IMR-90 (cell line): ENCODE measurements around the gene BRAT1. TPM values are rescaled to one million over a fixed set of nuclear protein-coding genes. Genes with fewer than 3 reads are reported as not detected.
"Not testable (repeated sequence)": the region's sequence is repeated elsewhere in the genome, so short reads cannot be mapped to it uniquely, and the experiment has no call there.

Source experiments
- ATAC-seq: fragments of 200-7000 bp; cut with Tn5 transposase; 2 replicates; pipeline ENCODE4 v1.9.1; 2020; ENCODE audit warnings: low read depth, mild to moderate bottlenecking, moderate library complexity
- BruUV-seq: library from RNA; stranded (reverse); fragments of 400-500 nt; replicated peaks from 2 replicates; lab custom pipeline; 2021; lab: Mats Ljungman, UMichigan
- CTCF ChIA-PET: fragments of 300-600 bp; formaldehyde crosslinking; extraction: SDS; loops from one replicate; lab custom pipeline; 2021; ENCODE audit warnings: antibody characterized with exemption; lab: Yijun Ruan, JAX
- POLR2A ChIA-PET: fragments of 300-600 bp; sonication (Branson Sonifier 250); formaldehyde crosslinking; loops from one replicate; lab custom pipeline; 2022; ENCODE audit warnings: antibody characterized with exemption; ENCODE audit not compliant: unreplicated experiment; lab: Charles Lee
- DNase-seq: peaks from one replicate; pipeline ENCODE4 v3.0.0; 2013
- H2AFZ ChIP-seq: replicated peaks from 2 replicates; pipeline ENCODE3; 2013; ENCODE audit warnings: low read length, mild to moderate bottlenecking; ENCODE audit not compliant: poor library complexity
- H2AK5ac ChIP-seq: 2 replicates; pipeline ENCODE4 v1.6.1; 2013; ENCODE audit warnings: low read depth, low read length, inconsistent platforms
- H2AK9ac ChIP-seq: replicated peaks from 2 replicates; pipeline ENCODE3; 2013; ENCODE audit warnings: mild to moderate bottlenecking, low read depth, low read length, moderate library complexity; ENCODE audit not compliant: poor library complexity
- H2BK120ac ChIP-seq: 2 replicates; pipeline ENCODE4 v1.6.1; 2013; ENCODE audit warnings: low read depth, low read length, inconsistent platforms
- H2BK15ac ChIP-seq: 3 replicates; pipeline ENCODE4 v1.6.1; 2013; ENCODE audit warnings: low read depth, low read length, inconsistent platforms
- H2BK20ac ChIP-seq: 2 replicates; pipeline ENCODE4 v1.6.1; 2013; ENCODE audit warnings: low read depth, mild to moderate bottlenecking, inconsistent platforms, low read length, moderate library complexity
- H2BK5ac ChIP-seq: 2 replicates; pipeline ENCODE4 v1.6.1; 2013; ENCODE audit warnings: mild to moderate bottlenecking, low read depth, low read length, inconsistent platforms; ENCODE audit not compliant: poor library complexity, severe bottlenecking
- H3K14ac ChIP-seq: replicated peaks from 2 replicates; pipeline ENCODE4 v1.6.1; 2013; ENCODE audit warnings: low read depth, low read length, inconsistent platforms
- H3K18ac ChIP-seq: 2 replicates; pipeline ENCODE4 v1.6.1; 2013; ENCODE audit warnings: low read depth, low read length, control low read depth
- H3K23ac ChIP-seq: 2 replicates; pipeline ENCODE4 v1.6.1; 2013; ENCODE audit warnings: low read depth, low read length, inconsistent platforms
- H3K27ac ChIP-seq: 2 replicates; pipeline ENCODE4 v1.5.1; 2013; ENCODE audit warnings: mild to moderate bottlenecking, control low read depth, low read length; ENCODE audit not compliant: insufficient read depth
- H3K27me3 ChIP-seq: 2 replicates; pipeline ENCODE4 v1.6.1; 2013; ENCODE audit warnings: low read length; ENCODE audit not compliant: control insufficient read depth, insufficient read depth
- H3K36me3 ChIP-seq: 2 replicates; pipeline ENCODE4 v1.6.1; 2013; ENCODE audit warnings: low read length, mixed read lengths; ENCODE audit not compliant: control insufficient read depth, insufficient read depth
- H3K4ac ChIP-seq: 2 replicates; pipeline ENCODE4 v1.6.1; 2013; ENCODE audit warnings: low read depth, low read length, inconsistent platforms
- H3K4me1 ChIP-seq: 2 replicates; pipeline ENCODE4 v1.6.1; 2013; ENCODE audit warnings: low read length, mixed read lengths; ENCODE audit not compliant: control insufficient read depth, insufficient read depth
- H3K4me2 ChIP-seq: 2 replicates; pipeline ENCODE4 v1.6.1; 2013; ENCODE audit warnings: low read depth, mild to moderate bottlenecking, control low read depth, low read length, moderate library complexity
- H3K4me3 ChIP-seq: 2 replicates; pipeline ENCODE4 v1.5.1; 2013; ENCODE audit warnings: low read depth, mild to moderate bottlenecking, control low read depth, low read length, moderate library complexity; ENCODE audit not compliant: insufficient read depth
- H3K56ac ChIP-seq: 2 replicates; pipeline ENCODE4 v1.6.1; 2013; ENCODE audit warnings: low read length, inconsistent platforms; ENCODE audit not compliant: insufficient read depth; ENCODE audit errors: extremely low read depth
- H3K79me1 ChIP-seq, 2 experiments: 2 replicates each; pipeline ENCODE4 v1.6.1; 2013; ENCODE audit warnings: low read length in 2 of 2, inconsistent platforms in 1 of 2, low read depth in 1 of 2
- H3K9ac ChIP-seq: 2 replicates; pipeline ENCODE4 v1.6.1; 2013; ENCODE audit warnings: low read depth, low read length, control low read depth
- H3K9me1 ChIP-seq: 2 replicates; pipeline ENCODE4 v1.6.1; 2013; ENCODE audit warnings: low read length, inconsistent platforms; ENCODE audit not compliant: insufficient read depth
- H3K9me3 ChIP-seq: 2 replicates; pipeline ENCODE4 v1.6.1; 2013; ENCODE audit warnings: low read length; ENCODE audit not compliant: control insufficient read depth, insufficient read depth
- H4K20me1 ChIP-seq: 2 replicates; pipeline ENCODE4 v1.6.1; 2013; ENCODE audit warnings: low read length, inconsistent platforms; ENCODE audit not compliant: insufficient read depth
- H4K5ac ChIP-seq: 2 replicates; pipeline ENCODE4 v1.6.1; 2013; ENCODE audit warnings: mild to moderate bottlenecking, low read depth, low read length, control low read depth
- H4K8ac ChIP-seq, 2 experiments: 2 replicates each; pipeline ENCODE4 v1.6.1; 2013; ENCODE audit warnings: low read depth in 2 of 2, low read length in 2 of 2, control low read depth in 1 of 2, inconsistent platforms in 1 of 2
- H4K91ac ChIP-seq: 2 replicates; pipeline ENCODE4 v1.6.1; 2013; ENCODE audit warnings: low read depth, low read length, inconsistent platforms; ENCODE audit not compliant: insufficient read depth
- WGBS, 2 experiments: methylation state at CpG; one replicate each; pipeline versions ENCODE4 v1.1.5 to v1.1.7; 2013; ENCODE audit warnings: missing lambda C conversion rate in 2 of 2; ENCODE audit not compliant: insufficient read length in 1 of 2; ENCODE audit errors: extremely low coverage in 2 of 2; 5-methylcytosine and 5-hydroxymethylcytosine counted together
- dilution Hi-C: fragments of 300-500 bp; cut with HindIII; formaldehyde crosslinking; loops from one replicate; pipeline ENCODE4 v1.14.3; 2018; ENCODE audit warnings: low sequenced_read_pairs; ENCODE audit not compliant: unreplicated experiment
- in situ Hi-C: fragments of 300-500 bp; cut with MboI; formaldehyde crosslinking; loops from 3 replicates; pipeline ENCODE4 v1.14.3; 2019; ENCODE audit warnings: low sequenced_read_pairs, inconsistent platforms, mixed read lengths
- intact Hi-C: fragments of 100-400 bp; cut with micrococcal nuclease; formaldehyde crosslinking; loops from 2 replicates; pipeline ENCODE4 v1.10.0; 2022
- polyA plus RNA-seq, 3 experiments: library from polyadenylated mRNA; depleted of rRNA; stranded (reverse); fragments of >200 nt; gene quantifications; 2 replicates each; pipeline ENCODE4 v1.2.3, GENCODE V29; 2012; ENCODE audit warnings: low replicate concordance in 1 of 3
- total RNA-seq: library from RNA; depleted of rRNA; stranded (reverse); fragments of >200 nt; gene quantifications from 2 replicates; pipeline ENCODE4 v1.2.3, GENCODE V29; 2012

Gene BRAT1
- total and polyA plus RNA-seq, 2 of the 4 experiments (the other 2 are of a cell fraction) = 6.8 to 21.9 TPM

- dilution Hi-C loops = not testable (repeated sequence)
Measured at GRCh38 chr7:2533566-2533965, 21.8 kb downstream of the BRAT1 start.

GRCh38 chr7:2532816-2533215, 22.5 kb downstream of the BRAT1 start:
- ATAC-seq, DNase-seq, H3K14ac ChIP-seq, H3K27me3 ChIP-seq, H3K4ac ChIP-seq, H2BK120ac ChIP-seq, H2AFZ ChIP-seq, H4K20me1 ChIP-seq, H3K56ac ChIP-seq, H3K36me3 ChIP-seq, in situ Hi-C loops, H3K27ac ChIP-seq, POLR2A ChIA-PET, H3K18ac ChIP-seq, H3K79me1 ChIP-seq, intact Hi-C loops, H4K8ac ChIP-seq, H3K9me3 ChIP-seq, H2AK5ac ChIP-seq, H3K4me3 ChIP-seq, H3K4me2 ChIP-seq, H2BK20ac ChIP-seq, dilution Hi-C loops, H2BK15ac ChIP-seq, H4K91ac ChIP-seq, H3K9me1 ChIP-seq, H3K9ac ChIP-seq, H3K23ac ChIP-seq, H2BK5ac ChIP-seq, BruUV-seq, H4K5ac ChIP-seq, H2AK9ac ChIP-seq, CTCF ChIA-PET: not testable (repeated sequence)
- H3K4me1 ChIP-seq = peaks cover 26% of the 10 kb centered on the region
- WGBS, 2 experiments = no CpG with 5 or more reads among the region's 8 CpGs

More at GRCh38 chr7:2533566-2533965, 21.8 kb downstream of the BRAT1 start:
- H3K9me3 ChIP-seq, H3K56ac ChIP-seq, H3K9ac ChIP-seq, ATAC-seq, H3K36me3 ChIP-seq, H4K8ac ChIP-seq, H2AFZ ChIP-seq, H2BK5ac ChIP-seq, H3K27ac ChIP-seq, H3K4ac ChIP-seq, H3K9me1 ChIP-seq, H3K4me2 ChIP-seq, H2AK5ac ChIP-seq, H2BK120ac ChIP-seq, H2AK9ac ChIP-seq, H2BK20ac ChIP-seq, BruUV-seq, in situ Hi-C loops, CTCF ChIA-PET, H4K91ac ChIP-seq, DNase-seq, H3K23ac ChIP-seq, H2BK15ac ChIP-seq, H3K18ac ChIP-seq, H3K4me3 ChIP-seq, H4K20me1 ChIP-seq, H3K27me3 ChIP-seq, H4K5ac ChIP-seq, H3K79me1 ChIP-seq, intact Hi-C loops, POLR2A ChIA-PET, H3K14ac ChIP-seq: not testable (repeated sequence)
- peaks cover 20% of the 10 kb centered on the region for H3K4me1 ChIP-seq
- WGBS, 2 experiments = no CpG with 5 or more reads among the region's 8 CpGs
